GM12873 (cell line): Measurements from ENCODE around the gene TSGA10IP.

Source experiments
- TF ChIP-seq, protein P1 (sequence below): IDR thresholded peaks from 2 replicates; pipeline ENCODE4 v1.5.1; 2012; ENCODE audit warnings: low read depth, mild to moderate bottlenecking, moderate library complexity, low read length, control low read depth; ENCODE audit not compliant: insufficient read depth; ENCODE audit errors: missing control alignments

The TSGA10IP gene

GRCh38 chr11:65979261-65979759 lies 34.0 kb downstream of the TSGA10IP start:
- TF ChIP-seq, protein P1, sequence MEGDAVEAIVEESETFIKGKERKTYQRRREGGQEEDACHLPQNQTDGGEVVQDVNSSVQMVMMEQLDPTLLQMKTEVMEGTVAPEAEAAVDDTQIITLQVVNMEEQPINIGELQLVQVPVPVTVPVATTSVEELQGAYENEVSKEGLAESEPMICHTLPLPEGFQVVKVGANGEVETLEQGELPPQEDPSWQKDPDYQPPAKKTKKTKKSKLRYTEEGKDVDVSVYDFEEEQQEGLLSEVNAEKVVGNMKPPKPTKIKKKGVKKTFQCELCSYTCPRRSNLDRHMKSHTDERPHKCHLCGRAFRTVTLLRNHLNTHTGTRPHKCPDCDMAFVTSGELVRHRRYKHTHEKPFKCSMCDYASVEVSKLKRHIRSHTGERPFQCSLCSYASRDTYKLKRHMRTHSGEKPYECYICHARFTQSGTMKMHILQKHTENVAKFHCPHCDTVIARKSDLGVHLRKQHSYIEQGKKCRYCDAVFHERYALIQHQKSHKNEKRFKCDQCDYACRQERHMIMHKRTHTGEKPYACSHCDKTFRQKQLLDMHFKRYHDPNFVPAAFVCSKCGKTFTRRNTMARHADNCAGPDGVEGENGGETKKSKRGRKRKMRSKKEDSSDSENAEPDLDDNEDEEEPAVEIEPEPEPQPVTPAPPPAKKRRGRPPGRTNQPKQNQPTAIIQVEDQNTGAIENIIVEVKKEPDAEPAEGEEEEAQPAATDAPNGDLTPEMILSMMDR = no peak

- TF ChIP-seq, protein P1 = no peak
Measured at GRCh38 chr11:65981101-65981740, 35.9 kb downstream of the TSGA10IP start.

DNA sequence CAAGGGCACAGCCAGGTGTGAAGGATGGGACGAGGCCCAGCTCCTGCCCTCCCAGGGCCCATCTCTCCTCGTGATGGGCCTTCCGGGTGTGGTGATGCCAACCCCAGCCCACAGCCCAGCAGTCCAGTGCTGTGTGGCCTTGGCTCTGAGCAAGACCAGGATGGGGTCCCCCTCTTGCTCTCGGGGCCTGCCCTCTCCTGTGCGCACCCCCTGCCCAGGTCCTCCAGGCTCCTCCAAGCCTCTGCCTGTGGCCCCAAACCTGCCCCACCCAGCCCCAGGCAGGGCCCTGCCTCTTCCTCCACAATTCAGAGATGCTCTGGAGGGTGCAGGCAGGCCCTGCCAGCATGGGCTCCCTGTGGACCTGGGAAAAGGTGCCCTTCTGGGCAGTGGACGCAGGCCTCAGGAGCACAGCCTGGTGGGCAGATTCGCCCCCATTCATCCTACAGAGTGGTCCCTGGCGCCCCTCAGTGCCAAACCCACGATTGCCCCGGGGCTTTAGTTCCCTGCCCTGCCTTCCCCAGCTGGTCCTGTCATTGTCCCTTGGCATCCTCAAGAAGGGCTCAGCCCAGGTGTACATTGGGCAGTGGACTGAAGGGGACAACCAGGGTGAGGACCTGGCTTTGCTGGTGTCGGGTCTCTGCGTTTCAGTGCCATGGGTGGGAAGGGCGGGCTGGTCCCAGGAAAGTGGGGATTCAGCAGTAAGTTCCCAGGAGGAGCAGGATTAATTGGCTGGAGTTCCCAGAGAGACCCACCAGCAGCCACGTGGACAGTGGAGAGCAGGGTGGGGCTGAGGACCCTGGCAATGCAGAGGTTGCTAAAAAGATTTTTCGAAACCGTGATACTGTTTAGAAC lies 36.9 kb downstream of the TSGA10IP start:
- TF ChIP-seq, protein P1 = no peak

DNA sequence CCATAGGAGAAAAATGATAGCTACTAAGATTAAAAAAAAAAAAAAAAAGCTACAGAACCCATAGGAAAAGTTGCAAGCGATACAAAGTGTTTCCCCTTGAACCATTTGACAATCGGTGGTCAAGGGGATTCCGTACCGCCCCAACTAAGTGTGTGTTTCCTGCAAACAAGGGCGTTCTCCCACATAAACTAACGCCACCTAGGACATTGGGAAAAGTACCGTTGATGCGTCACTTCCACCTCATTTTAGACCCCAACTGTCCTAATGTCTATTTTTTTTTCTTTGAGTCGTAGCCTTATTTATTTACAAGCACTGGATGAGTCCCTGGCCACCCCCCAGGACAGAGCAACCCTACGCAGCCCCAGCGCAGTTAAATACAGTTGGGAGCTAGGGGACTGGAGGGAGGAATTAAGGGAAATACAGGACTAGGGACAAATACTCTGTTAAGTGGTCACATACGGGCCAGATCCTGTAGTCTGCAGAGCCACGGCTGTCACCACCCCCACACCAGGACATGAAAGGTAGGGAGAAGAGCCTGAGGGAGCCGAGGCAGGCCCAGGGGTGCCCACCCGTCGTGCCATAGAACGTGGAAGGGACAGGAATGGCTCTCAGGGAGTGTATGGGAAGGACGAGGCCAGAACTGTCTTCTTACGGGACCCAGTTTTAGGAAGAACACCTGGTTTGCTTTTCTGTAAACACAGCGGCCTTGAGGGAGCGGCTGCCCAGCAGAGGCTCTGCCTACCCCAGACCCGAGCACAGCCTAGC lies 37.7 kb downstream of the TSGA10IP start:
- TF ChIP-seq, protein P1 = no peak

DNA sequence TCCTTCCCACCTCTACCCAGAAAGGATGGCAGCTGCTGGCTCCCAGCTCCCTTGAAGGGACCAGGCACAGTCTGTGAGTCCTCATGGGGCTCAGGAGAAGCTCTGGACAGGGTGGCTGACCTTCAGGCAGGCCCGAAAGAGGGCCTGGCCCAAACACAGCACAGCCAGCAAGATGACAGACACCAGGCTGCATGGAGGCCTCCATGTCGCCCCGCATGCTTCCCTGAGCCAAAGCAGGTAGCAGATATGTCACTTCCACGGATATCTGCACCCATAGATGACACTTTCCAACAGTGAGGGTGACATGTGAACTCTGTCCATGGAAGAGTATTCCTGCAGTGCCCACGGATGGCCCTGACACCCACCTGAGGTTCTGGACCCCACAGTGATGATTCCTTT lies 38.3 kb downstream of the TSGA10IP start:
- TF ChIP-seq, protein P1 = no peak

- TF ChIP-seq, protein P1 = no peak
Measured at GRCh38 chr11:65987336-65987735, 42.1 kb downstream of the TSGA10IP start.
